ENCODE measurements around the gene COL27A1.

DNA sequence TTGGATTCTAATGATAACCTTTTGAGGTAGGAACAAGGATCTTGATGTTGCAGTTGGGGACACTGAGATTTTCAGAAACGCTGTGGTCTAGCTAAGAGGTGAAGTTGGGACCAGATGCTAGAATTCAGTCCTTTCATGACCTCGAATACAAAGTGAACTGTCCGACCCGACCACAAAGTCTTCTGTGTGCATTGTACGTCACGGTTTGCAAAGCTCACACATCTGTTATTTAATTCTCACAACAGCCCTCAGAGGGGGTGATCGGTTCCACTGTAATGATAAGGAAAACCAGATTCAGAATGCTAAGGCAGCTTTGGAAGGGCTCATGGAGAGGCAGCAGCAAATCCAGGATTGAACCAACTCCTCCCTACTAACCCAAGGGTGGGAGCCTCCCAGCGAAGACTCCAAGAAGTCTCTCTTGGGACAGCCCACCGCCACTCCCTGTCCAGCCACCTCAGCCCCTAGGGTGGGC is 39.6 kb upstream of the COL27A1 start:
- TF ChIP-seq, protein P1, sequence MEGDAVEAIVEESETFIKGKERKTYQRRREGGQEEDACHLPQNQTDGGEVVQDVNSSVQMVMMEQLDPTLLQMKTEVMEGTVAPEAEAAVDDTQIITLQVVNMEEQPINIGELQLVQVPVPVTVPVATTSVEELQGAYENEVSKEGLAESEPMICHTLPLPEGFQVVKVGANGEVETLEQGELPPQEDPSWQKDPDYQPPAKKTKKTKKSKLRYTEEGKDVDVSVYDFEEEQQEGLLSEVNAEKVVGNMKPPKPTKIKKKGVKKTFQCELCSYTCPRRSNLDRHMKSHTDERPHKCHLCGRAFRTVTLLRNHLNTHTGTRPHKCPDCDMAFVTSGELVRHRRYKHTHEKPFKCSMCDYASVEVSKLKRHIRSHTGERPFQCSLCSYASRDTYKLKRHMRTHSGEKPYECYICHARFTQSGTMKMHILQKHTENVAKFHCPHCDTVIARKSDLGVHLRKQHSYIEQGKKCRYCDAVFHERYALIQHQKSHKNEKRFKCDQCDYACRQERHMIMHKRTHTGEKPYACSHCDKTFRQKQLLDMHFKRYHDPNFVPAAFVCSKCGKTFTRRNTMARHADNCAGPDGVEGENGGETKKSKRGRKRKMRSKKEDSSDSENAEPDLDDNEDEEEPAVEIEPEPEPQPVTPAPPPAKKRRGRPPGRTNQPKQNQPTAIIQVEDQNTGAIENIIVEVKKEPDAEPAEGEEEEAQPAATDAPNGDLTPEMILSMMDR (IDR thresholded peaks at IDR 0.05; ENCODE audit: insufficient read depth, low read length), result no peak
- TF ChIP-seq GABPA (IDR thresholded peaks at IDR 0.05; ENCODE audit: low read depth), result no peak
